Hepatocyte (in vitro differentiated cells): ENCODE data around the gene ERVFRD-1. TPM values are rescaled to one million over a fixed set of nuclear protein-coding genes. Genes with fewer than 3 reads are reported as not detected.

Source experiments
- DNase-seq: peaks from one replicate; pipeline ENCODE4 v3.0.0-alpha.2; 2016; ENCODE audit warnings: low spot score
- H2AFZ ChIP-seq: fragments of 200-600 bp; sonication (generic); 2 replicates; pipeline ENCODE4 v1.6.0; 2016; ENCODE audit warnings: antibody characterized with exemption, mild to moderate bottlenecking
- H3K27ac ChIP-seq: fragments of 200-600 bp; sonication (generic); 2 replicates; pipeline ENCODE4 v1.5.1; 2016; ENCODE audit warnings: mild to moderate bottlenecking
- H3K27me3 ChIP-seq: fragments of 200-600 bp; sonication (generic); 2 replicates; pipeline ENCODE4 v1.6.1; 2016
- H3K36me3 ChIP-seq: fragments of 200-600 bp; sonication (generic); replicated peaks from 2 replicates; pipeline ENCODE4 v1.5.1; 2016; ENCODE audit warnings: low read depth; ENCODE audit not compliant: insufficient read depth
- H3K4me1 ChIP-seq: fragments of 200-600 bp; sonication (generic); 2 replicates; pipeline ENCODE4 v1.5.1; 2016; ENCODE audit warnings: mild to moderate bottlenecking, moderate library complexity; ENCODE audit not compliant: insufficient read depth
- H3K4me2 ChIP-seq: fragments of 200-600 bp; sonication (generic); 2 replicates; pipeline ENCODE4 v1.6.0; 2016
- H3K4me3 ChIP-seq: fragments of 200-600 bp; sonication (generic); 2 replicates; pipeline ENCODE4 v1.5.1; 2016; ENCODE audit warnings: mild to moderate bottlenecking
- H3K79me2 ChIP-seq: fragments of 200-600 bp; sonication (generic); 2 replicates; pipeline ENCODE4 v1.6.0; 2017; ENCODE audit warnings: mild to moderate bottlenecking
- H3K9me2 ChIP-seq: fragments of 200-600 bp; sonication (generic); replicated peaks from 2 replicates; pipeline ENCODE4 v1.6.0; 2017; ENCODE audit warnings: mild to moderate bottlenecking; ENCODE audit not compliant: insufficient read depth
- H3K9me3 ChIP-seq: fragments of 200-600 bp; sonication (generic); 2 replicates; pipeline ENCODE4 v1.5.1; 2016; ENCODE audit warnings: low read depth, mild to moderate bottlenecking
- H4K20me1 ChIP-seq: fragments of 200-600 bp; sonication (generic); 2 replicates; pipeline ENCODE4 v1.6.0; 2016; ENCODE audit warnings: mild to moderate bottlenecking; ENCODE audit not compliant: insufficient read depth, poor library complexity, severe bottlenecking
- EZH2 ChIP-seq: fragments of 200-600 bp; sonication (generic); IDR thresholded peaks from 2 replicates; pipeline ENCODE4 v1.6.1; 2016; ENCODE audit warnings: antibody characterized with exemption, mild to moderate bottlenecking, borderline replicate concordance
- EZH2phosphoT487 ChIP-seq: fragments of 200-600 bp; sonication (generic); IDR thresholded peaks from one replicate; pipeline ENCODE4 v1.6.1; 2018; ENCODE audit warnings: antibody characterized with exemption, mild to moderate bottlenecking, low read depth, moderate library complexity; ENCODE audit not compliant: unreplicated experiment, severe bottlenecking
- WGBS: methylation state at CpG from one replicate; pipeline ENCODE4 v1.1.6; 2016; ENCODE audit warnings: low lambda C conversion rate; ENCODE audit errors: missing lambda C conversion rate; 5-methylcytosine and 5-hydroxymethylcytosine counted together
- polyA plus RNA-seq: library from polyadenylated mRNA; unstranded; fragments of >200 nt; fragmentation: Nextera tagmentation; extraction: Ambion mirVana; gene quantifications from 2 replicates; pipeline ENCODE4 v1.2.1, GENCODE V29; 2016
- total RNA-seq: library from RNA; depleted of rRNA; stranded (reverse); fragments of >200 nt; gene quantifications from 2 replicates; pipeline ENCODE4 v1.2.3, GENCODE V29; 2014
- TF ChIP-seq, protein P1 (sequence below): fragments of 200-600 bp; sonication (generic); IDR thresholded peaks from 2 replicates; pipeline ENCODE4 v1.5.1; 2016; ENCODE audit warnings: antibody characterized with exemption, mild to moderate bottlenecking; ENCODE audit not compliant: poor library complexity

ERVFRD-1 gene
- total and polyA plus RNA-seq, 2 experiments from 2014 or later: 2.2 to 4.9 TPM

- Histone ChIP-seq H3K4me2 (peak overlapping the region; percentile 78), H3K9me3 (no peaks in the 10 kb centered on the region), H4K20me1 (no peaks in the 10 kb centered on the region), H3K4me3 (peak overlapping the region; percentile 91), H3K27ac (peak overlapping the region; percentile 98), H3K27me3 (no peaks in the 10 kb centered on the region), H3K79me2 (peaks cover 41% of the 10 kb centered on the region), H3K9me2 (no peaks in the 10 kb centered on the region), H3K4me1 (peaks cover 15% of the 10 kb centered on the region), H3K36me3 (no peaks in the 10 kb centered on the region), H2AFZ (peak overlapping the region; percentile 96)
- DNase-seq: peak; percentile 64
- TF ChIP-seq EZH2phosphoT487 (no peak), EZH2 (no peak)
- TF ChIP-seq, protein P1, sequence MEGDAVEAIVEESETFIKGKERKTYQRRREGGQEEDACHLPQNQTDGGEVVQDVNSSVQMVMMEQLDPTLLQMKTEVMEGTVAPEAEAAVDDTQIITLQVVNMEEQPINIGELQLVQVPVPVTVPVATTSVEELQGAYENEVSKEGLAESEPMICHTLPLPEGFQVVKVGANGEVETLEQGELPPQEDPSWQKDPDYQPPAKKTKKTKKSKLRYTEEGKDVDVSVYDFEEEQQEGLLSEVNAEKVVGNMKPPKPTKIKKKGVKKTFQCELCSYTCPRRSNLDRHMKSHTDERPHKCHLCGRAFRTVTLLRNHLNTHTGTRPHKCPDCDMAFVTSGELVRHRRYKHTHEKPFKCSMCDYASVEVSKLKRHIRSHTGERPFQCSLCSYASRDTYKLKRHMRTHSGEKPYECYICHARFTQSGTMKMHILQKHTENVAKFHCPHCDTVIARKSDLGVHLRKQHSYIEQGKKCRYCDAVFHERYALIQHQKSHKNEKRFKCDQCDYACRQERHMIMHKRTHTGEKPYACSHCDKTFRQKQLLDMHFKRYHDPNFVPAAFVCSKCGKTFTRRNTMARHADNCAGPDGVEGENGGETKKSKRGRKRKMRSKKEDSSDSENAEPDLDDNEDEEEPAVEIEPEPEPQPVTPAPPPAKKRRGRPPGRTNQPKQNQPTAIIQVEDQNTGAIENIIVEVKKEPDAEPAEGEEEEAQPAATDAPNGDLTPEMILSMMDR: no peak
- whole genome bisulfite sequencing: 2% methylated on average over 15 of the region's 15 CpGs
Measured at GRCh38 chr6:11094411-11094851, 17.1 kb downstream of the ERVFRD-1 start.

DNA sequence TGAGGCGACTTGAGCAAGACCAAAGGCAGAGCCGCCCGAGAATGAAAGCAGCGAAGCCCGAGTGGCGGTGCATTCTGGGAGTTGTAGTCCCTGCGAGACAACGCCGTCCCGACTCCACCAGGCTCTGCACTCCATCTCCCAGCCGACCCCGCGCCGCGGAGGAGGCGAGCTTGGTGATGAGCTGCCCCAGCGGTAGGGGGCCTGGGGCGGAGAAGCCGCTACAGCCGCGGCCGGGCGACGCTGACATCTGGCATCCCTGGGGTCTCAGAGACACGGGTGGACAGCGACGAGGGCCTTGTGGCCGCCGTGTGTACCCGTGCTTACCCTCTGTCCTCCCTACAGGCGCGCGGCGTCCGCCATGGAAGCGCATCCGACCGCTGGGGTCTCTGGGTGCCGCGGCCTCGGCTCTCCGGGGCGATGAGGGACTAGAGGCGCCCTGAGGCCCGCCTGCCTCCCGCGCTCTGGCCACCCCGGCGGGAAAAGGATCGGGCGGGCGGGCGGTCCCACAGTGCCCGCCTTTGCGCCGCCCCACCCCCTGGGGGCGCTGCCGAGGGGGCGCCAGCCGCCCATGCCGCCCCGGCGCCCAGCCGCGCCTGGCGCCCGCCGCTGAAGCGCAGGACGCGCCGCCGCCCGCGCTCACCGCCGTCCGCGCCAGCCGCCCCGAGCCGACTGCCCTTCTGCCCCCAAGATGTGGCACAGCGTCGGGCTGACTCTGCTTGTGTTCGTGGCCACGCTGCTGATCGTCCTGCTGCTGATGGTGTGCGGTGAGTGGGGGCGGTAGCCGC, 17.7 kb downstream of the ERVFRD-1 start, which contains the start of gene SMIM13:
Gene SMIM13 (plus strand): TSS at position 209 of the 785 bp plus-strand sequence. CDS start 480 bp downstream, at position 689.
- Histone ChIP-seq H3K4me3 (peak within 1 kb of the TSS; percentile 91), H3K36me3 (no peaks in the 10 kb centered on the region), H4K20me1 (no peaks in the 10 kb centered on the region), H3K79me2 (peaks cover 35% of the 10 kb centered on the region), H3K9me2 (no peaks in the 10 kb centered on the region), H3K9me3 (no peaks in the 10 kb centered on the region), H2AFZ (peak within 1 kb of the TSS; percentile 96), H3K4me1 (peaks cover 15% of the 10 kb centered on the region), H3K27ac (peak within 1 kb of the TSS; percentile 98), H3K27me3 (no peaks in the 10 kb centered on the region), H3K4me2 (peak within 1 kb of the TSS; percentile 78)
- 1% methylated on average over 72 of the region's 90 CpGs for WGBS
- TF ChIP-seq EZH2: no peak
- TF ChIP-seq, protein P1: peak; percentile 52
- peak; percentile 98 for DNase-seq

DNA sequence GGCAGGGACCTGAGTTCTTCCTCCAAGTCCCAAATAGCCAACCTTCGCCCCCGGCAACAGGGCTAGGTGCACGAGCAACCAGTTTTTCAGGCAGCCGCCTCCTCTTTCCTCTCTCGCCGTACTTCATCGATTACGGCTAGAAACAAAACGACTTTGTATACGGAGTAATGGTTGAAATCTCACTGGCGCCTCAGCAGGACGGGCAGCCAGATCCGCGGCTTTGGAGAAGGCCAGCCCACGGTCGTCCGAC, 18.2 kb downstream of the ERVFRD-1 start:
- under 1% methylated on average over 17 of the region's 17 CpGs for WGBS
- TF ChIP-seq, protein P1: no peak
- TF ChIP-seq EZH2 (no peak), EZH2phosphoT487 (no peak)
- H3K27ac ChIP-seq: peak overlapping the region; percentile 82
- H3K36me3 ChIP-seq: no peaks in the 10 kb centered on the region
- peak overlapping the region; percentile 78 for H3K4me2 ChIP-seq
- H3K4me1 ChIP-seq: peaks cover 15% of the 10 kb centered on the region
- no peaks in the 10 kb centered on the region for H3K27me3 ChIP-seq
- H3K9me3 ChIP-seq: no peaks in the 10 kb centered on the region
- DNase-seq: no peak
- no peaks in the 10 kb centered on the region for H4K20me1 ChIP-seq
- H2AFZ ChIP-seq: peak overlapping the region; percentile 82
- peaks cover 32% of the 10 kb centered on the region for H3K79me2 ChIP-seq
- no peaks in the 10 kb centered on the region for H3K9me2 ChIP-seq
- peak overlapping the region; percentile 47 for H3K4me3 ChIP-seq
